DOHH2 (cell line): Measurements from ENCODE around the gene TRIM47.
A peak's percentile ranks its signal among the peaks of the same experiment; 100 is the strongest.
"Not testable (repeated sequence)": the region's sequence is repeated elsewhere in the genome, so short reads cannot be mapped to it uniquely, and the experiment has no call there.

Experiments used
- H3F3A ChIP-seq: fragments of 200-600 bp; sonication (generic), shearing (Covaris generic); 2 replicates; pipeline ENCODE4 v1.6.0; 2016; ENCODE audit warnings: antibody characterized with exemption, mild to moderate bottlenecking; ENCODE audit not compliant: control insufficient read depth, insufficient read depth
- H3K27ac ChIP-seq: fragments of 200-600 bp; sonication (generic); 2 replicates; pipeline ENCODE4 v1.5.1; 2014; ENCODE audit warnings: low read depth, mild to moderate bottlenecking, low read length, moderate library complexity
- H3K27me3 ChIP-seq: fragments of 200-600 bp; sonication (generic); 2 replicates; pipeline ENCODE4 v1.6.1; 2014; ENCODE audit warnings: mild to moderate bottlenecking, low read length, mixed read lengths; ENCODE audit not compliant: control insufficient read depth
- H3K36me3 ChIP-seq: fragments of 200-600 bp; sonication (generic); 2 replicates; pipeline ENCODE4 v1.6.1; 2014; ENCODE audit warnings: mild to moderate bottlenecking, low read length, moderate library complexity, mixed read lengths; ENCODE audit not compliant: control insufficient read depth
- H3K4me1 ChIP-seq: fragments of 200-600 bp; sonication (generic); 2 replicates; pipeline ENCODE4 v1.6.1; 2014; ENCODE audit warnings: mild to moderate bottlenecking, low read length, mixed read lengths; ENCODE audit not compliant: control insufficient read depth
- H3K4me2 ChIP-seq: fragments of 200-600 bp; sonication (generic); 2 replicates; pipeline ENCODE4 v1.6.0; 2014; ENCODE audit warnings: mild to moderate bottlenecking, low read length, moderate library complexity
- H3K4me3 ChIP-seq: fragments of 200-600 bp; sonication (generic); 2 replicates; pipeline ENCODE4 v1.5.1; 2014; ENCODE audit warnings: mild to moderate bottlenecking, low read length, mixed read lengths
- H3K79me2 ChIP-seq: fragments of 200-600 bp; sonication (generic); 2 replicates; pipeline ENCODE4 v1.6.1; 2014; ENCODE audit warnings: mild to moderate bottlenecking, low read length, mixed read lengths; ENCODE audit not compliant: control insufficient read depth
- H3K9me2 ChIP-seq: fragments of 200-600 bp; sonication (generic); replicated peaks from 2 replicates; pipeline ENCODE4 v1.6.1; 2014; ENCODE audit warnings: mild to moderate bottlenecking, low read length, mixed read lengths; ENCODE audit not compliant: control insufficient read depth
- H3K9me3 ChIP-seq: fragments of 200-600 bp; sonication (generic); 2 replicates; pipeline ENCODE4 v1.6.1; 2014; ENCODE audit warnings: antibody characterized with exemption, low read length, mixed read lengths; ENCODE audit not compliant: control insufficient read depth, insufficient read depth
- H4K20me1 ChIP-seq: fragments of 200-600 bp; sonication (generic); 2 replicates; pipeline ENCODE4 v1.6.0; 2014; ENCODE audit warnings: low read depth, mild to moderate bottlenecking, antibody characterized with exemption, low read length, moderate library complexity; ENCODE audit not compliant: control insufficient read depth, insufficient read depth
- EZH2phosphoT487 ChIP-seq: fragments of 200-600 bp; sonication (generic); IDR thresholded peaks from 2 replicates; pipeline ENCODE4 v1.6.1; 2017; ENCODE audit warnings: borderline replicate concordance, mild to moderate bottlenecking, antibody characterized with exemption, low read length, moderate library complexity, mixed read lengths
- TF ChIP-seq, protein P1 (sequence below): fragments of 200-600 bp; sonication (generic); IDR thresholded peaks from one replicate; pipeline ENCODE4 v1.5.1; 2014; ENCODE audit warnings: antibody characterized with exemption, mild to moderate bottlenecking, low read depth, low read length; ENCODE audit not compliant: poor library complexity, severe bottlenecking

TRIM47 gene

DNA sequence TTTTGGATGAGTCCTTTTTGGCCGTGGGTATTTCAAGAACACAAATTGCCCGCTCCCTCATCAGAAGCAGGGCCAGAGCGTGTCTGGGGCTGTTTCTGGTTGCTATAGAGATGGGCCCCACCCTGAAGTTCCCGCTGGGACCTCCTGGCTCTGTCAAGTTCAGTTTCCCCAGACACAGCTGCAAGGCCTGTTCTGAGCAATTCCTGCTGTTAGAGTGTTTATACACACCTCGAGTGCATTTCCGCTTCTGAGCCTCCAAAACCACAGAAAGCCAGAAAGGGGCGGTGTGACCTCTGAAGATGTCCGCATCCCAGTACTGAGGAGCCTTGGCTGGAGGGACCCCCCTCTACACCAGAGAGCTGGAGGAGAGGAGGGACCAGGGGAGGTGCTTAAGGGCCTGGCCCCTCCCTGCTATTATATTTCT, 13.9 kb downstream of the TRIM47 start:
- no peaks in the 10 kb centered on the region for H4K20me1 ChIP-seq
- no peak overlapping the region for H3K27ac ChIP-seq
- TF ChIP-seq, protein P1, sequence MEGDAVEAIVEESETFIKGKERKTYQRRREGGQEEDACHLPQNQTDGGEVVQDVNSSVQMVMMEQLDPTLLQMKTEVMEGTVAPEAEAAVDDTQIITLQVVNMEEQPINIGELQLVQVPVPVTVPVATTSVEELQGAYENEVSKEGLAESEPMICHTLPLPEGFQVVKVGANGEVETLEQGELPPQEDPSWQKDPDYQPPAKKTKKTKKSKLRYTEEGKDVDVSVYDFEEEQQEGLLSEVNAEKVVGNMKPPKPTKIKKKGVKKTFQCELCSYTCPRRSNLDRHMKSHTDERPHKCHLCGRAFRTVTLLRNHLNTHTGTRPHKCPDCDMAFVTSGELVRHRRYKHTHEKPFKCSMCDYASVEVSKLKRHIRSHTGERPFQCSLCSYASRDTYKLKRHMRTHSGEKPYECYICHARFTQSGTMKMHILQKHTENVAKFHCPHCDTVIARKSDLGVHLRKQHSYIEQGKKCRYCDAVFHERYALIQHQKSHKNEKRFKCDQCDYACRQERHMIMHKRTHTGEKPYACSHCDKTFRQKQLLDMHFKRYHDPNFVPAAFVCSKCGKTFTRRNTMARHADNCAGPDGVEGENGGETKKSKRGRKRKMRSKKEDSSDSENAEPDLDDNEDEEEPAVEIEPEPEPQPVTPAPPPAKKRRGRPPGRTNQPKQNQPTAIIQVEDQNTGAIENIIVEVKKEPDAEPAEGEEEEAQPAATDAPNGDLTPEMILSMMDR = peak; percentile 15
- TF ChIP-seq EZH2phosphoT487 = no peak
- peak overlapping the region; percentile 58 for H3K4me2 ChIP-seq
- no peaks in the 10 kb centered on the region for H3F3A ChIP-seq
- H3K9me3 ChIP-seq = no peaks in the 10 kb centered on the region
- H3K4me3 ChIP-seq = peak overlapping the region; percentile 31
- H3K4me1 ChIP-seq = peaks cover 13% of the 10 kb centered on the region
- no peaks in the 10 kb centered on the region; the same call in 1 of the 2 replicates for H3K27me3 ChIP-seq
- H3K79me2 ChIP-seq = no peaks in the 10 kb centered on the region
- no peaks in the 10 kb centered on the region for H3K9me2 ChIP-seq
- H3K36me3 ChIP-seq = no peaks in the 10 kb centered on the region

DNA sequence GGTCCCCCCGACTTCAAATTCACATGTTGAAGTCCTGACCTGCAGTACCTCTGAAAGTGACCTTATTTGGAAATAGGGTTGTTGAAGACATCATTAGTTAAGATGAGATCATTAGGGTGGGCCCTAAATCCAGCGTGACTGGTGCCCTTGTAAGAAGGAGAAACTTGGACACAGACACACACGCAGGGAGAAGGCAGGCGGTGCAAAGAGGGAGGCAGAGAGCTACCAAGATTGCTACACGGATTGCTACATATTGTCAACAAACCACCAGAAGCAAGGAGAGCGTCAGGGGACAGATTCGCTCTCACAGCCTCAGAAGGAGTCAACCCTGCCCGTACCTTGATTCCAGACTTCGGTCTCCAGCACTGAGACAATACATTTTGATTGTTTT, 16.5 kb downstream of the TRIM47 start:
- Histone ChIP-seq H3K4me2 (no peak overlapping the region), H3K4me3 (no peak overlapping the region), H3K27me3 (no peaks in the 10 kb centered on the region), H3K79me2 (no peaks in the 10 kb centered on the region), H3K36me3 (no peaks in the 10 kb centered on the region), H3K4me1 (peaks cover 33% of the 10 kb centered on the region), H4K20me1 (no peaks in the 10 kb centered on the region), H3K9me2 (no peaks in the 10 kb centered on the region), H3K9me3 (no peaks in the 10 kb centered on the region), H3K27ac (no peak overlapping the region), H3F3A (peaks cover 10% of the 10 kb centered on the region)
- no peak for TF ChIP-seq EZH2phosphoT487
- TF ChIP-seq, protein P1 = no peak

DNA sequence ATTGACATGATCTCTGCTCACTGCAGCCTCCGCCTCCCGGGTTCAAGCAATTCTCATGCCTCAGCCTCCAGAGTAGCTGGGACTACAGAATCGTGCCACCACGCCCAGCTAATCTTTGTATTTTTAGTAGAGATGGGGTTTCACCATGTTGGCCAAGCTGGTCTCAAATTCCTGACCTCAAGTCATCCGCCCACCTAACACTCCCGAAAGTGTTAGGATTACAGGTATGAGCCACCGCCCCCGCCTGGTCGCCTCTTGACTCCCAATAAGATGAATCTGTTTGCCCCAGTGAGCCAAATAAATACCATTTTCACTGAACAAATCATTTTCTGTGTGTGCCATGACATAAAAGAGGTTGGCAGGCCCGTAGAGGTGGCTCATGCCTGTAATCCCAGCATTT, 19.0 kb downstream of the TRIM47 start:
- H4K20me1 ChIP-seq, H3K9me2 ChIP-seq, H3K9me3 ChIP-seq, H3K27ac ChIP-seq, H3K4me2 ChIP-seq, H3K27me3 ChIP-seq, H3K4me3 ChIP-seq, H3K36me3 ChIP-seq: not testable (repeated sequence)
- H3F3A ChIP-seq = peaks cover 12% of the 10 kb centered on the region
- peaks cover 15% of the 10 kb centered on the region for H3K79me2 ChIP-seq
- peaks cover 37% of the 10 kb centered on the region for H3K4me1 ChIP-seq

DNA sequence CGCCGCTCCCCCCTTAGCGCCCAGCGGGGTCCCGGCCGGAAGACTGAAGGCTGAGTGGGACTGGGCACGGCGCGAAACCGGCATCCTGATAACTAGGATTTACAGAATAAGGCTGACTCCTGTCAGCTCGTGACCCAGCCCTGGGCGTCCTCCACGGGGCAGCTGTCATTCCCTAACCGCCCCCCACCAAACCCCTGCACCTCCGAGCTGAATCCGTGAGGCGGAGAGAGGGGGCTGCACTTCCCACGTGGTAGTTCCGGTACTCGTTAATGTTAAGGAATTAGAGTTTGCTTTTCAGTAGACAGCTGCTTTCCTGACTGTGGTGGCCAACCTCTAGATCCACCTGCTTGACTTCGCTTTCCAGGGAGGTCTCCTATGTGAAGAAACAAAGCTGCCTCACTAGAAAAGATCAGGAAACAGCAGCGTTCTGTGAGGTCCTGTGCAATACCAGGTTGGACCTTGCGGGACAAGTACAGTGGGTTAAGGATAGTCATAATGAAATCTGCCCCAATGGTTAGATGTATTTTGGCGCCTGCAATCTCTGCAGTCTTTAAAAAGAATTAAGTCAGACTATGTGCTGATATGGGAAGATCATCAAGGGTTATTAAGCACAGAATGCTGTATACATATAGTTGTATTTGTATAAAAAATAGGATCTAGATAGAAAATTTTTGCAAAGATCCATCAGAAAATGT, 22.2 kb downstream of the TRIM47 start:
- Histone ChIP-seq H3K9me3 (no peaks in the 10 kb centered on the region), H3K27ac (peak overlapping the region; percentile 79), H3K4me1 (peaks cover 35% of the 10 kb centered on the region), H3K36me3 (peaks cover 4% of the 10 kb centered on the region), H3K79me2 (peaks cover 25% of the 10 kb centered on the region), H3K9me2 (no peaks in the 10 kb centered on the region), H3K4me3 (peak overlapping the region; percentile 94), H3F3A (peaks cover 14% of the 10 kb centered on the region), H3K4me2 (peak overlapping the region; percentile 89), H3K27me3 (no peaks in the 10 kb centered on the region), H4K20me1 (peaks cover 8% of the 10 kb centered on the region; the same call in 1 of the 2 replicates)
- TF ChIP-seq EZH2phosphoT487 = no peak
- TF ChIP-seq, protein P1 = peak; percentile 39
